ENCODE data around the gene GPR137B. TPM values are rescaled to one million over a fixed set of nuclear protein-coding genes. Genes with fewer than 3 reads are reported as not detected.

Gene GPR137B, protein sequence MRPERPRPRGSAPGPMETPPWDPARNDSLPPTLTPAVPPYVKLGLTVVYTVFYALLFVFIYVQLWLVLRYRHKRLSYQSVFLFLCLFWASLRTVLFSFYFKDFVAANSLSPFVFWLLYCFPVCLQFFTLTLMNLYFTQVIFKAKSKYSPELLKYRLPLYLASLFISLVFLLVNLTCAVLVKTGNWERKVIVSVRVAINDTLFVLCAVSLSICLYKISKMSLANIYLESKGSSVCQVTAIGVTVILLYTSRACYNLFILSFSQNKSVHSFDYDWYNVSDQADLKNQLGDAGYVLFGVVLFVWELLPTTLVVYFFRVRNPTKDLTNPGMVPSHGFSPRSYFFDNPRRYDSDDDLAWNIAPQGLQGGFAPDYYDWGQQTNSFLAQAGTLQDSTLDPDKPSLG
- polyA plus RNA-seq = 45.2 and 45.6 TPM in 2 replicates

DNA sequence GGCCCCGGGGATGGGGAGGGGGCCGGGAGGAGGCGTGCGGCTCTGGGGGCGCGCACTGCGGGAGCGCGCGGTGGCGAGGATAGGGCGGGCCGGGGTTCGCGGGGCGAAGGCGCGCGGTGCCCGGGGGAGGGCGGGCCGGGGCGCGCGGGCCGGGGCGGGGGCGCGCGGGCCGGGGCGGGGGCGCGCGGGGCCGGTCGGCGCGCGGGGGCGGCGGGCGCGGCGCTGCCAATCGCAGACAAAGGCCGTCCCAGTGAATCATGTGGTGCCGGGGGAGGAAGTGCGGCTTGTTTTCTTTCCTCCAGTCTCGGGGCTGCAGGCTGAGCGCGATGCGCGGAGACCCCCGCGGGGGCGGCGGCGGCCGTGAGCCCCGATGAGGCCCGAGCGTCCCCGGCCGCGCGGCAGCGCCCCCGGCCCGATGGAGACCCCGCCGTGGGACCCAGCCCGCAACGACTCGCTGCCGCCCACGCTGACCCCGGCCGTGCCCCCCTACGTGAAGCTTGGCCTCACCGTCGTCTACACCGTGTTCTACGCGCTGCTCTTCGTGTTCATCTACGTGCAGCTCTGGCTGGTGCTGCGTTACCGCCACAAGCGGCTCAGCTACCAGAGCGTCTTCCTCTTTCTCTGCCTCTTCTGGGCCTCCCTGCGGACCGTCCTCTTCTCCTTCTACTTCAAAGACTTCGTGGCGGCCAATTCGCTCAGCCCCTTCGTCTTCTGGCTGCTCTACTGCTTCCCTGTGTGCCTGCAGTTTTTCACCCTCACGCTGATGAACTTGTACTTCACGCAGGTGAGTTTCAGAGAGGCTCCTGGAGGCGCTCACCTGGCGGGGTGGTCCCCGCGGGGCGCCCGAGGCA, at the start of gene GPR137B:
Gene GPR137B (plus strand): TSS at position 287 of the 851 bp plus-strand sequence. CDS start 84 bp downstream, at position 371.

Other genes with a start within 250 kb of the GPR137B start
- gene NID1, start 77.4 kb upstream of the GPR137B start, polyA plus RNA-seq = 0.56 and 0.77 TPM in 2 replicates
- gene ERO1B, start 139.4 kb downstream of the GPR137B start, polyA plus RNA-seq = 13.4 and 13.6 TPM in 2 replicates

All from Purkinje cell (primary cell).